ENCODE results near the gene GRWD1. TPM values are rescaled to one million over a fixed set of nuclear protein-coding genes. Genes with fewer than 3 reads are reported as not detected.
A peak's percentile ranks its signal among the peaks of the same experiment; 100 is the strongest.

Gene GRWD1
- total and polyA plus RNA-seq, 2 donors (not counting 1 experiment from before 2014, with no cell fraction given) = 10.6 to 40.7 TPM

GRCh38 chr19:48496959-48497727 lies 51.4 kb downstream of the GRWD1 start:
- Mint-ChIP-seq H3K9me3 (ENCODE audit: insufficient read depth) (no peaks in the 10 kb centered on the region), H3K27ac (no peak overlapping the region), H3K27me3 (peaks cover 30% of the 10 kb centered on the region), H3K4me3 (no peak overlapping the region), H3K4me1 (peaks cover 27% of the 10 kb centered on the region)
- intact Hi-C loops (cut with micrococcal nuclease) = loop anchor here (10.0 kb wide), 1 partner anchor 102 kb away; the partner anchor contains the start of genes GRIN2D and KDELR1
- DNase-seq (no peak), ATAC-seq (ENCODE audit: low read depth) (no peak)
- H3K79me2 ChIP-seq (ENCODE audit: control insufficient read depth, insufficient read depth, low read length) = no peaks in the 10 kb centered on the region
- H3K27ac ChIP-seq (ENCODE audit: low read length in 2 of 2) = no peak overlapping the region
- peaks cover 0 to 68% (median 30%) of the 10 kb centered on the region in 4 experiments for H3K27me3 ChIP-seq (replicated peaks in 1 of 4; ENCODE audit: control extremely low read depth in 1 of 4, control insufficient read depth in 3 of 4, insufficient read depth in 4 of 4, low read length in 3 of 4)
- H3K9me3 ChIP-seq (ENCODE audit: control extremely low read depth in 1 of 3, control insufficient read depth in 2 of 3, insufficient read depth in 1 of 3, low read length in 2 of 3) = peaks cover 0 to 37% (median 0%) of the 10 kb centered on the region in 3 donors
- WGBS (ENCODE audit: insufficient coverage) = 53% methylated on average over 43 of the region's 45 CpGs
- CTCF ChIA-PET = interaction anchor here (2.2 kb wide), 1 partner anchor 112 kb away, joined by 5 read pairs; no protein-coding TSS in a partner anchor
- H3K36me3 ChIP-seq (replicated peaks in 1 of 2; ENCODE audit: control extremely low read depth in 1 of 2, control insufficient read depth in 1 of 2, extremely low read depth in 1 of 2, insufficient read depth in 2 of 2, low read length in 1 of 2) = no peaks in the 10 kb centered on the region
- peak overlapping the region in 1 of 5 experiments; percentile 9 for H3K4me3 ChIP-seq (ENCODE audit: control extremely low read depth in 1 of 5, extremely low read depth in 1 of 5, insufficient read depth in 1 of 5, low read depth in 2 of 5, low read length in 4 of 5)
- peak overlapping the region; percentile 62 for H3K4me2 ChIP-seq (replicated peaks; ENCODE audit: low read depth, low read length, poor library complexity, severe bottlenecking)
- TF ChIP-seq, protein P1, sequence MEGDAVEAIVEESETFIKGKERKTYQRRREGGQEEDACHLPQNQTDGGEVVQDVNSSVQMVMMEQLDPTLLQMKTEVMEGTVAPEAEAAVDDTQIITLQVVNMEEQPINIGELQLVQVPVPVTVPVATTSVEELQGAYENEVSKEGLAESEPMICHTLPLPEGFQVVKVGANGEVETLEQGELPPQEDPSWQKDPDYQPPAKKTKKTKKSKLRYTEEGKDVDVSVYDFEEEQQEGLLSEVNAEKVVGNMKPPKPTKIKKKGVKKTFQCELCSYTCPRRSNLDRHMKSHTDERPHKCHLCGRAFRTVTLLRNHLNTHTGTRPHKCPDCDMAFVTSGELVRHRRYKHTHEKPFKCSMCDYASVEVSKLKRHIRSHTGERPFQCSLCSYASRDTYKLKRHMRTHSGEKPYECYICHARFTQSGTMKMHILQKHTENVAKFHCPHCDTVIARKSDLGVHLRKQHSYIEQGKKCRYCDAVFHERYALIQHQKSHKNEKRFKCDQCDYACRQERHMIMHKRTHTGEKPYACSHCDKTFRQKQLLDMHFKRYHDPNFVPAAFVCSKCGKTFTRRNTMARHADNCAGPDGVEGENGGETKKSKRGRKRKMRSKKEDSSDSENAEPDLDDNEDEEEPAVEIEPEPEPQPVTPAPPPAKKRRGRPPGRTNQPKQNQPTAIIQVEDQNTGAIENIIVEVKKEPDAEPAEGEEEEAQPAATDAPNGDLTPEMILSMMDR (IDR thresholded peaks at IDR 0.05) = no peak
- TF ChIP-seq EZH2 (IDR thresholded peaks at IDR 0.05; ENCODE audit: borderline replicate concordance, insufficient read depth, low read depth, low read length, poor library complexity, severe bottlenecking) = no peak
- H4K20me1 ChIP-seq (ENCODE audit: control insufficient read depth, insufficient read depth, low read length, poor library complexity, severe bottlenecking) = peaks cover under 1% of the 10 kb centered on the region
- peak overlapping the region; percentile 5 for H2AFZ ChIP-seq (ENCODE audit: insufficient read depth, low read depth, low read length, poor library complexity, severe bottlenecking)
- POLR2A ChIA-PET = no interaction called here
- H3K9ac ChIP-seq (ENCODE audit: low read length) = no peak overlapping the region
- H3K4me1 ChIP-seq (ENCODE audit: control insufficient read depth in 2 of 2, insufficient read depth in 2 of 2, low read length in 2 of 2) = peaks cover 44 to 48% of the 10 kb centered on the region in 2 donors

All from B cell (primary cell).